Activated effector memory CD4-positive, alpha-beta T cell treated with anti-CD3 and anti-CD28 coated beads, Interleukin-2, amount 50 U/mL, for 16 hours (primary cell): Measurements from ENCODE around the gene MYO7A.

ENCODE experiments used
- DNase-seq: peaks from one replicate; pipeline ENCODE4 v3.0.0-alpha.2; 2020

MYO7A gene

DNA sequence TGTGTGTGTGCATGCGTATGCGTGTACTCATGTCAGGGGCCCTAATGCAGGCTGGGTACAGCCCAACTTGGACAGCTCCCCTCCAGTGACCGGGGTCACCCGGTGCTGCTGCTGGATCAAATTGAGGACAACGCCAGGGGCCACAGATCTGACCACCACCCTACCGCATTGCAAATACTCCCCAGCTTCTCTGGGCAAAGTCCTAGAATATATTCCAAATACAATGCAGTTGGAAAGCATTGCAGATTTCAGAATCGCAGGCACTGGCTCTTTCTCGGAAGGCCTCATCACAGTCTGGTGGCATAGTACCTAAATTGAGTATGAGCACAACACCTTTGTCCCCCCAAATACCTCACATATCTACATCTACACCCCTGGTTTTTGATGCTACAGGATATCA lies 43.2 kb downstream of the MYO7A start:
- no peak for DNase-seq

DNA sequence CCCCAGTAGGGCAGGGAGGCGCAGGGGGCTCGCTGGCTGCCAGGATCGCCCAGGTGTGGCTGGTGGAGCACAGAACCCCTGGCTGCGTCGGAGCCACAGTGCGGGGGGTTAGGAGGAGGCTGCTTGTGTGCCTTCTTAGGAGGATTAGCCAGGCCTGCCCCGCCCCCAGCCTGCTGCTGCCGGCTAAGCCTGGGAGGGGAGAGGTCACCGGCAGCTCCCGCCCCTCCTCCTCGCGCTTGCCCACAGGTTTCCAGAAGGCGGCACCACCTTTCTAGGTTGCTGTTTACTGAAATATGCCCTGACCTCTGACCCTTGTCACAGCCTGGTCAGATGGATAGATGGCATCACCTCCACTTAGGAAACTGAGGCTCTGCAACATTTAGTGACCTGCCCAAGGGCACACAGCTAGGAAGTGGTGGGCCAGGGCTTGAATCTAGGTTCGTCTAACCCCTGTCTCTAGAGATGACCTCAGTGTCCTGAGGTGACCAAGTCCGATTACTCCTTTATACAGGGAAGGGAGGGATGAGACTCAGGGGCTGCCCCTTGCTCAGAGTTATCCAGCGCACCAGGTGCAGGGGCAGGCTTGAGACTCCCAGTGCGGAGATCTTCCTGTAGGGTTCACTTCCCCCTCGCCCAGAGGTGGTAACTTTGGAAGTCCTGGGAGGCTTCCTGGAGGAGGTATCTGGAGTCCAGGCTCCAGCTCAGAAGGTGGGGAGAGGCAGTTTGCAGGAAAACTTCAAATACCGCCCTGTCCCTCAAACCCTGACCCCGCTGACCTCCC lies 44.0 kb downstream of the MYO7A start:
- no peak for DNase-seq

DNA sequence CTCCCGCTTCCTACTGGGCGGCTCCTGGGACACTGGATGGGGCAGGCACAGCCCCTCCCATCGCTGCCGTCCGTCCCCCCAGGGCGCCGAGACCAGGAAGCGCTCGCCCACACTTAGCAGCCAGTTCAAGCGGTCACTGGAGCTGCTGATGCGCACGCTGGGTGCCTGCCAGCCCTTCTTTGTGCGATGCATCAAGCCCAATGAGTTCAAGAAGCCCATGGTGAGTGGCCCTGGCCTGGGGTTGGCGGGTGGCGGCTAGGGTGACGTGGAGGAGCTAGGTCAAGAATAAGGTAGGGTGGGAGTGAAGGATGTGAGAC lies 44.6 kb downstream of the MYO7A start:
- DNase-seq, result no peak

DNA sequence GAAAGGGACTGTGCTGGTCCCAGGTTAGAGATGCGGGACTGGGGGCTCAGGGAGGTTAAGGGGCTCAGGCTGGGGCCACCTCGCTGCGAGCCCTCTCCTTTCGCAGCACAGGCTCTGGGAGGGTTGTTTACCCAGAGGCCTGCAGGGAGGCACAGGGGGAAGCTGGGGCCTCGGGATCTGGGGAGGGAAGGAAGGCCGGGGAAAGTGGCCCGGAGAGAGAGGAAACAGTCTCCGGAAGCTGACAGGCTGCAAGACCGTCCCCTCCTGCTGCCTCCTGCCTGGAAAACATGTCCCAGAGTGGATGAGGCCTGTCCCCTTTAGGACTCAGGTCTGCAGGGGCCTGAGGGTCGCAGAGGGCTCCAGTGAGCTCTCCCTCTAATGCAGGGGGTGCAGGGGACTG lies 45.4 kb downstream of the MYO7A start:
- no peak for DNase-seq

DNA sequence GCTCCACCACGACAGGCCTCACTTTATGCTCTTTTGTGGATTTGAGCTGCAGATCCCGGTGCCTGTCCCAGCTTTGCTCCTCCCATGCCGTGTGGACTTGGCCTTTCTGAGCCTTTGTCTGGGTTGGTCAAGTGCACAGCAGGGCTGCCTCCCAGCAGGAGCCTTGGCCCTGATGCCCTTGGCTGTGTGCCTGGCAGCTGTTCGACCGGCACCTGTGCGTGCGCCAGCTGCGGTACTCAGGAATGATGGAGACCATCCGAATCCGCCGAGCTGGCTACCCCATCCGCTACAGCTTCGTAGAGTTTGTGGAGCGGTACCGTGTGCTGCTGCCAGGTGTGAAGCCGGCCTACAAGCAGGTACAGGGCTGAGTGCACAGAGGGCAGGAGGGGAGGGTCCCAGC lies 46.5 kb downstream of the MYO7A start:
- no peak for DNase-seq

DNA sequence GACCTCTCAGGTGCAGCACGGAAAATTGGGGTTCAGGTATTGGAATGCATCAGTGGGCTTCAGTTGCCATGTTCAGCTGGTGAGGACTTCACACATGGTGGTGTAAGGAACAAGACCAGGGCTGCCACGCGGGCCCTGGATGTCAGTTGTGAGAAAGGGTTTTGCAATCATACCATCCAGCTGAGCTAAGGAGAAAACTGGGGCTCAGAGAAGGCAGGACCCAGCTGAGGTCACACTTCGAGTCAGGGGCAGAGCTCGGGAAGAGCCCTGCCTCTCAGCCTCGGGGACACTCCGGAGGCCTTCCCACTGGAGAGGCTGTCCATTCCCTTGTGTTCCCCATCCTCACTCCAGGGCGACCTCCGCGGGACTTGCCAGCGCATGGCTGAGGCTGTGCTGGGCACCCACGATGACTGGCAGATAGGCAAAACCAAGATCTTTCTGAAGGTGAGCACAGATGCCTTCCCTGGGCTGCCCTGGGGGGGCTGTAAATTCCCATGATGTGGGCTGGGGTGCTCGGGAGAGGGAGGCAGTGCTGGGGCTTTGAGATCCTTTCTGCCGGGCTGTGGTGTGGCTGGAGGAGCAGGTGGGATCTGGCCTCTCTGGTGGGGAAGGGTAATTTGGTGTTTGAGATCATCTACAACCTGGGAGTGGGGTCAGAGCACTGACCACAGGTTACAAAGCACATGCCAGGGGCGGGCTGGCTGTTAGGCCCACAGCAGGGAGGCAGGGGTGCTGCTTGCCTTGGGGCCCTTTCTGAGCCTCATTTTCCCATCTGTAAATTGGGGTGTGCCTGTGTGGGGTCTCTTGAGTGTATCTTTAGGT lies 47.2 kb downstream of the MYO7A start:
- DNase-seq, result no peak

DNA sequence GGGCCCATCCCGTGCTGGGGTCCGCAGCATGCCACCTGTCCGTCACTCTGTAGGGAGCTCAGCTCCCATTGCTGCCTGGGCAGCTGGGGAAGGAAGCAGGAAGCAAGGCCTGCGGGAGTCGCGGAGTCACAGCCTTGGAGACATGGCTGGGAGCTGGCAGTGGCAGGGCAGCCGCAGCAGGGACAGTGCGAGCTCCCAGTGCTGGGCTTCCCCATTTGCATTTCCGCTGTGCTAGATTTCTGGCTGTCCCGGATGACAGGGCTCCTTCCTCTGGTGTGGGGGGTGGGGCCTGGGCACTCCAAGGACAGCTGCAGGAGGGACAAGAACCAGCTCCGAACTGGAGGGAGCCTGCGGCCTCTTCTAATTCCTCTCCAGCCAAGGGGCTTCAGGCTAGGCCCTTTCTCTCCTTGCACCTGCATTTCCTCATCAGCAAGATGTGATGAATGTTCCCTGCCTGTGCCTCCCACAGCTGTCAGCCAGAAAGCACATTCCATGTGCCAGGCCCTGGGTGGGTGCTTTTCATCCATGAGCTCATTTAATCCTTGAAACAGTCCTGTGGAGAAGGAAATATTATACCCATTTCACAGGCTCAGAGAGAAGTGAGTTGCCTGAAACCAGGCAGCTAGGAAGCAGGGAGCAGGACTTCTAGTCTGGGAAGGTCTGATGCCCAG lies 48.0 kb downstream of the MYO7A start:
- DNase-seq, result no peak

DNA sequence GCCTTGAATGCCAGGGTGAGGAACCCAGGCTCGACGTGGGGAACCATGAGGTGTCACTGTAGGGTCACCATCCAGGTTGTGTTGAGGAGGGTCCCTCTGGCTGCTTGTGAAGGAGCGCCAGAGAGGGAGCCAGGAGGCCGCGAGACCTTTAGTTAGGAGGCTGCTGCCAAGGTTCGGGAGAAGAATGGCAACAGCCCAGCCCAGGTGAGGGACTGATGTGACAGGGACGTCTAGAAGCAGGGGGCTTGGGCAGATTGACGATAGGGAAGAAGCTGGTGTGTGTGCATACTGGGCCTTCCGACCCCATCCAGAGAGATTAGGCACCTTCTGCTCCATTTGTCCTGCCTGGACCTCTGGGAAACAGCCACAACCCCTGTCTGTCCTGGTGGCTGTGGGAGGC lies 49.0 kb downstream of the MYO7A start:
- DNase-seq, result no peak

DNA sequence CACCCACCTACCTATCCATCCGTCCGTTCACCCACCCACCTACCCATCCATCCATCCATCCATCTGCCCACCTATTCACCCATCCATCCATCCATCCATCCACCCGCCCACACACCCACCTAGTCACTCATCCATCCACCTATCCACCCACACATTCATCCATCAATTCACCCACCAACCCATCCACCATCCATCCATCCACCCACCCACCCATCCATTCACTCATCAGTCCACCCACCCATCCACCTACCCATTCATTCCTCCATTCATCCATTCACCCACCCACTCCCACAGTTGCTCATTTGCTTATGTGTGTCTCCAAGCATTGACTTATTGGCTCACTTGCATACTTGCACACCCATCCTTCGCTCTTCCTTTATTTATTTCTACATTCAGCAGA lies 50.1 kb downstream of the MYO7A start:
- DNase-seq, result no peak

DNA sequence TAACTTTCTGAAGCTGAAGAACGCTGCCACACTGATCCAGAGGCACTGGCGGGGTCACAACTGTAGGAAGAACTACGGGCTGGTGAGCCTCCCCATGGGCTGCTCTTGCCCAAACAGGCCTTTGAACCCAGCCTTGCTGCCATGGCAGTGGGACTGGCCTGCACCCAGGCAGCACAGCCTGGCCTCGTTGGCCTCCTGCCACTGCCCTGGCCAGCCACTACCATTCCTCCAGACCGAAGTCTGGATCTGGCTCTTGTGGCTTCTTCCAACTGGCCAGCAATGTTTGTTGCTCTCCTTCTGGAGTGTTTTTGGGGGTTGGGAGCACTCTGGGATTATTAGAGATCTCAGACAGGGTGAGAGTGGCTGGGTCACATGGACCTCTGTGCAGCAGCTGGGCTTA lies 51.0 kb downstream of the MYO7A start:
- DNase-seq, result no peak

DNA sequence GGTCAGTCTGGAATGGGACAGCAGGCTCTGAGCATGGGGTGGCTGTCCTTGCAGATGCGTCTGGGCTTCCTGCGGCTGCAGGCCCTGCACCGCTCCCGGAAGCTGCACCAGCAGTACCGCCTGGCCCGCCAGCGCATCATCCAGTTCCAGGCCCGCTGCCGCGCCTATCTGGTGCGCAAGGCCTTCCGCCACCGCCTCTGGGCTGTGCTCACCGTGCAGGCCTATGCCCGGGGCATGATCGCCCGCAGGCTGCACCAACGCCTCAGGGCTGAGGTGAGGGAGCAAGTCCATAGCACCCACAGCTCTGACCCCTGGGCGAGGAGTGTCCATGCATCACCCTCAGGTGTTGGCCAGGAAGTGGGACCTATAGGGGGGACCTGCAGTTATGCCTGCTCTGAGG lies 51.6 kb downstream of the MYO7A start:
- DNase-seq, result no peak

DNA sequence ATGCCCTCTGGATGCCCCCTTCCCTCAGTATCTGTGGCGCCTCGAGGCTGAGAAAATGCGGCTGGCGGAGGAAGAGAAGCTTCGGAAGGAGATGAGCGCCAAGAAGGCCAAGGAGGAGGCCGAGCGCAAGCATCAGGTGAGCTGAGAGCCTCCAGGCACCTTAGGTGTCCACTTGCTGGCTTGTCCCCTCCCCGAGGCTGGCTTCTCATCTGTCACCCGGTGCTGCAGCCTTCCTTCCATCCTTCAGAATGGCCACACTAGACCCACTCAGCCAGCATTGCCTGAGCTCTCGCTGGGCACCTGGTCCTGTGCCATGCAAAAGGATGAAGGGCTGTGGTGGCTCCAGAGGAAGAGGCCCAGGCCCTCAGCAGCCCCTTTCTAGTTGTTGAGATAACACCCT lies 52.3 kb downstream of the MYO7A start:
- DNase-seq, result no peak

DNA sequence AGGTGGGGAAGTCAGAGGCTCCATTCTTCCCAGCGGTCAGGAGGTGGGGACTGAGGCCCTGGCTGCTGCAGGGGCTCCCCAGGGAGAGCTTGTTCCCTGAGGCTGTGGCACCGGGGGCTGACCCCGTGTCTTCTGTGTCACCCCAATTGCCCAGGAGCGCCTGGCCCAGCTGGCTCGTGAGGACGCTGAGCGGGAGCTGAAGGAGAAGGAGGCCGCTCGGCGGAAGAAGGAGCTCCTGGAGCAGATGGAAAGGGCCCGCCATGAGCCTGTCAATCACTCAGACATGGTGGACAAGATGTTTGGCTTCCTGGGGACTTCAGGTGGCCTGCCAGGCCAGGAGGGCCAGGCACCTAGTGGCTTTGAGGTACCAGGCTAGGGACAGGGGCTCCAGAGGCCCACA lies 53.2 kb downstream of the MYO7A start:
- no peak for DNase-seq

DNA sequence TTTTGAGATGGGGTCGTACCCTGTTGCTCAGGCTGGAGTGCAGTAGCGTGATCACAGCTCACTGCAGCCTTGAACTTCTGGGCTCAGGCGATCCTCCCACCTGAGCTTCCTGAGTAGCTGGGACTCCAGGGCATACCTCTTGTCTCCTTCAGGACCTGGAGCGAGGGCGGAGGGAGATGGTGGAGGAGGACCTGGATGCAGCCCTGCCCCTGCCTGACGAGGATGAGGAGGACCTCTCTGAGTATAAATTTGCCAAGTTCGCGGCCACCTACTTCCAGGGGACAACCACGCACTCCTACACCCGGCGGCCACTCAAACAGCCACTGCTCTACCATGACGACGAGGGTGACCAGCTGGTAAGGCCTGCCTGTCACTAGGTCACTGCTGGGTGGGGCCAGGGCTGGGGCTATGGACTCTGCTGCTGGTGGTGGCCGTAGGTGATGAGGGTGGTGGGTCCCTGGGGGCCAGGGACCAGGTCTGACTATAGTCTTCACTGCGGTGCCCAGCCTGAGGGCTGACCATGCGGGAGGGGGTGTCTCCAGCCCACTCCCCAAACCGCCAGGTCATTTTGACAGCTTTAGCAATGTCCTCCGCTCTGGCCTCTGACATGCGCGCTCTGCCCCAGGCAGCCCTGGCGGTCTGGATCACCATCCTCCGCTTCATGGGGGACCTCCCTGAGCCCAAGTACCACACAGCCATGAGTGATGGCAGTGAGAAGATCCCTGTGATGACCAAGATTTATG lies 53.9 kb downstream of the MYO7A start:
- no peak for DNase-seq

DNA sequence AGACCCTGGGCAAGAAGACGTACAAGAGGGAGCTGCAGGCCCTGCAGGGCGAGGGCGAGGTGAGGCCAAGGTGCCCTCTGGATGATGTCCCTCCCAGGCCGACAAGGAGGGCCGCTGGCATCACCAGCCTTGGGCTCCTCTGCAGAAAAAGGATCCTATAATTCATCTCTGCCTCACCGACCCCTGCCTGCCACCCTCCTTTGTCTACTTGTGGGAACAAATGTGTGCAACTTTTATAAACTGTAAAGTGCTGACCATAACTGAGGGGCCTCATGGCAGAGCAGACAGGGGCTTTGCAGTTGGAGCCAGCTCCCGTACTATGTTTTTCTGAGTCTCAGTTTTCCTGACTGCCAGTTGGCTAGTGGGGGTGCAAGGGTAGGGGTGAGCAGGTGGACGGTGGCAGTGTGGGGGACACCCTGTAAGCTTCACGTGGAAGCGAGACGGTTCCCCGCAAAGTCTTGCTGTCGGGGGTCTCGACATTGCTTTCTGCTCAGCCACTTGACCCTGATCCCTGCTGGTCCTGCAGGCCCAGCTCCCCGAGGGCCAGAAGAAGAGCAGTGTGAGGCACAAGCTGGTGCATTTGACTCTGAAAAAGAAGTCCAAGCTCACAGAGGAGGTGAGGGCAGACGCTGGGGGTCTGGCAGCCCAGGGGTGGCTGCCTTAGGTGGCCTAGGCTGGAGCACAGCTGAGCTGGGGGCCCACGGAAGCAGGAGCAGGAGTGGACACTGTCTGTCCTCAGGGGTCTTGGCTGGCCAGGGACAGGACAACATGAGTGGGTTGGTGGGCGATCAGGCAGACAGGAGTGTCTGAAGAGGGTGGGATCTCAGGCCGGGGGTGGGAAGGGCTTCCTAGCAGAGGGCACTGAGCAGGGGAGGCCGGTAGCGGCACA lies 54.7 kb downstream of the MYO7A start:
- DNase-seq, result no peak

DNA sequence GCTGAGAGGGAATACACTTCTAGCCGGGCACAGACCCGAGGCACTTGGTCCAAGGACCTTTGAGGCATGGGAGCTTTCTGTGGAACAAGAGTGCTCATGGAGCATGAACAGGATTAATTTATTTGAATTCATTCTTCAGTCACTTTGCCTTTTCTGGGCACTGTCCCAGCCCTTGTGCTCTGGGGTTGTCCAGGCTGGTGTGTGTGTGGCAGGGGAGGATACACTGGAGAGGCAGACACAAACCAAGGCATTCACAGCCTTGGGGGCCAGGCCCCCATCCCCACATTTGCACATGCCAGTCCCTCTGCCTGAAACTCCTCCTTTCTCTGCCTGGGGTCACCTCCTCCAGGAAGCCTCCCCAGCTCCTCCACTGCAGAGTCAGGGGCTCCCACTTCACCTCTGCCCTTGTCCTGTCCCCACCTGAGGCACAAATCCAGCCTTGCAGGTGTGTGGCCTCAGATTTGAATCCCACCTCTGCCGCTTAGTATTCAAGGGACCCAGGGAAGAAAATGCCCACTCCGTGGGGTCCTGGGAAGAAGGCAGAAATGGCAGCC lies 55.5 kb downstream of the MYO7A start:
- no peak for DNase-seq

DNA sequence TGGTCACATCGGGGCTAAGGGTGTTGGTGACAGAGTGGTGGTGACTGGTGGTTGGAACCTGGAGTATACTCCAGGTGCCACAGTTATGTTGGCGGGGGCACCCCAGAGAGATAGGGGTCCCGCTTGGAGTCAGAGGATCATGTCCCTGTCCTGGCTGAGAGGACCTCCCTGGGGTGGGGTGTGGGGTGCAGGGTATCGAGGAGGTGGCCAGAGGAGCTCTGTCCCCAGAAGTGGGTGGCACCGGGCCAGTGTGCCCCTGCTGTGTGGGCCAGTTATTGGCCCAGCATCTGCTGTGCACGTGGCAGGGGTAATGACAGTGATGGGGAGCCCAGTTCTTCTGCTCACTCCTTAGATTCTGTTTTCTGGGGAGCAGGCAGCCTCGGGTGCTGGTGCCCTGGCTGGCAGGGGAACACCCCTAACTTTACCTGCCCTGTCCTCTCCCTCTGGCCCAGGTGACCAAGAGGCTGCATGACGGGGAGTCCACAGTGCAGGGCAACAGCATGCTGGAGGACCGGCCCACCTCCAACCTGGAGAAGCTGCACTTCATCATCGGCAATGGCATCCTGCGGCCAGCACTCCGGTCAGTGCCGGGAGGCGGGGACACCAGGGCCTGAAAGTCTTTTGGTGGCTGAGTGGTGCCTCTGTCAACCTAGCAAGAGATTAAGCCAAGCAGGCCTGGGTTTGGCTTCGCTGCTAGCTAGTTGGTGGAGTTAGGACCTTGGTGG lies 56.3 kb downstream of the MYO7A start:
- no peak for DNase-seq

DNA sequence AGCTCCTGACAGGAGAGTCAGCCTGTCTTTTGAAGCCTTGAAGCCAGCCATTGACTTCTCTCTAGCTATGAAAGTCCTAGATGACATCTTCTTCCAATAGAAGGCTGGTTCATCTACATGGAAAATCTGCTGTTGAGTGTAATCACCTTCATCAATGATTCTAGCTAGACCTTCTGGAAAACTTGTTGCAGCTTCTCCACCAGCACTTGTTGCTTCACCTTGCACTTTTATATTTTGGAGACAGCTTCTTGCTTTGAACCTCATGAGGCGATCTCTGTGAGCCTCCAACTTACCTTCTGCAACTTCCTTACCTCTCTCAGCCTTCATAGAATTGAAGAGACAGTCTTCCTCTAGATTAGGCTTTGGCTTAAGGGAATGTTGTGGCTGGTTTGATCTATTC lies 58.3 kb downstream of the MYO7A start:
- no peak for DNase-seq

DNA sequence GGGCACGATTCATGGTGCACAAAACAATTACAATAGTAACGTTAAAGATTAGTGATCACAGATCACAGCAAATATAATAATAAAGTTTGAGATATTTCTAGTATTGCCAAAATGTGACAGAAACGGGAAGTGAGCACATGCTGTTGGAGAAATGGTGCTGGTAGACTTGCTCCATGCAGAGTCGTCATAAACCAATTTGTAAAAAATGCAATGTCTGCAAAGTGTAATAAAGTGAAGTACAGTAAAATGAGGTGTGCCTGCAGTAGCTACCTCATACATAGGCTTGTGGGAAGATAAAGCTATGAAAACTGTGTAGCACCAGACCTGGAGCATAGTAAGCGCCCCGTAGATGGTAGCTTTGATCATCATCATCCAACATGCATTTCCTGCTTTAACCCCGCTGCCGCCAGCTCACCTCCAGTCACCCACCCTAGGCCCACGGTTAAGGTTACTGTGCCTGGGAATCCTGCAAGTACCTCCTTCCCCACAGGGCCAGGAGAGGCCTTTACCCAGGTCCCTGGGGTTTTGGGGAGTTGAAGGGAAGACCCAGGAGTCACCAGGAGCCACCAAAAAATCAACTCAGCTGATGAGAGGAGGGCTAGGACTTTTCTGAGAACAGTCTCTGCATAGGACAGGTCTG lies 59.2 kb downstream of the MYO7A start:
- DNase-seq, result no peak

DNA sequence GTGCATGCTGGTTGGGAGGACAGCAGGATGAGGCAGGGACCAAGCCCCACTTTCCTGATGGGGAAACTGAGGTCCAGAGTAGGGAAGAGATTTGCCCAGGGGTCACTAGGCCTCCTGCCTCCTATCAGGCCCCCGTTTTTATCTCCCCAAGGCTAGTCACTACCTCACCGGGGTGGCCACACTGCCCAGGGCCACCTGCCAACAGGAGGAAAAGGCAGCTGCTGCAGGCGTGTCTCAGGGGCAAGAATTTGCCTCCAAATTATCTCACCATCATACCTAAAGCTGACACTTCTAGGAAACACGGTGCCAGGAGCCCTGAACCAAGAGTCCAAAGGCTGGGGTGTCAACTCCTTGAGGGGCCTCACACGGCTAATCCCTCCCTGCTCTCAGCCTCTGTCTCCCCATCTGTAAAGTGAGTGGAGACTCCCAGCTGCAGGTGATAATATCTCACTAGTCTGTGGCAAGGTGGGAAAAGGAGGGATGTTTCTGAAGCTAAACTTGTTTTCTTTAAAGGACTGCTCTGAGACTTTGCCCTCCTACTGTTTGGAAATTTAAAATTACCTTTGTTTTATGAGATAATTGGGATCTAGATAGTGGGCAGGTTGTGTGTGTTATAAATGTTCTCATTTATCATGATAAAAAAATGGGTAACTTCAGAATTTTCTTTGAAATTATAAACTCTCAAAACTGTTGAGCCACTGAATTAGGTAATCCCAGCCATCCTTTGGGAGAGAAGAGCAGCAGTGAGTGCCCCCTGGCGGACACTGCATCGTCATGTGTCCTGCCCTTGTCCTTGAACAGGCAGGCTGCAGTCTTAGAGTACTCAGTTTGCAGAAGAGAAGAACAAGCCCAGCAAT lies 60.0 kb downstream of the MYO7A start:
- DNase-seq, result peak; percentile 87
